ENCODE measurements around the gene ATAD3B.

DNA sequence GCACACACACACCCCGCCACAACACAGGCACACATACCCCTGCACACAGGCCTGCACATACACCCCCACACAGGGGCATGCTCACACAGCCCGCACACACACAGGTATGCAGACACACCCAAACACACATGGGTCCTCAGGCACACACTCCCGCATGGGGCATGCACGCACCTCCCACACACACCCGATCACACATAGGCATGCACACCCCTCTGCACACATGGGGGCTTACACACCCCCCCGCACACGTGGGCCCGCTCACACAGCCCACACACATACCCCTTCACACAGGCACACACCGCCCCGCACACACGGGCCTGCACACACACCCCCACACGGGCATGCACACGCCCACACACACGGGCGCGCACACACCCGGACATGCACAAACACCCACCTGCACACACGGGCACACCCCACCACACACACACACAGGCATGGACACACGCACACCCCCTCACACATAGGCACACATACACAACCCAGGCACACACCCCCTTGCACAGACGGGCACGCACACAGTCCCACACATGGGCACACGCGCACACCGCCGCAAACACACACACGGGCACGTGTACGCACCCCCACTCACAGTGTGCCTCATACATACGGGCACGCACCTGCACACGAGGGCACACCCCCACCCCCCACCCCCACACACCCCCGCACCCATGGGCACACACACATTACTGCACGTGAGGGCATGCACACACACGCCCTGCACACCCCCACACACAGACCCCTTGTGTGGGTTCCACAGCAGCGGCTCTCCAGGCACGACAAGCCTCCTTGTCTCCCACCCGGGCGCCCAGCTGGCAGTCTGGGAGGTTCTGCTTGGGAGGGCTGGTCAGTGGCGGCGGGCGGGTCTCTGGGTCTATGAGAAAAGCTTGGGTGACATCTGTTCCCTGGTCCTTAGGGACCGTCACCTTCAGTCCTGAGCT lies 8.3 kb downstream of the ATAD3B start:
- TF ChIP-seq, protein P1, sequence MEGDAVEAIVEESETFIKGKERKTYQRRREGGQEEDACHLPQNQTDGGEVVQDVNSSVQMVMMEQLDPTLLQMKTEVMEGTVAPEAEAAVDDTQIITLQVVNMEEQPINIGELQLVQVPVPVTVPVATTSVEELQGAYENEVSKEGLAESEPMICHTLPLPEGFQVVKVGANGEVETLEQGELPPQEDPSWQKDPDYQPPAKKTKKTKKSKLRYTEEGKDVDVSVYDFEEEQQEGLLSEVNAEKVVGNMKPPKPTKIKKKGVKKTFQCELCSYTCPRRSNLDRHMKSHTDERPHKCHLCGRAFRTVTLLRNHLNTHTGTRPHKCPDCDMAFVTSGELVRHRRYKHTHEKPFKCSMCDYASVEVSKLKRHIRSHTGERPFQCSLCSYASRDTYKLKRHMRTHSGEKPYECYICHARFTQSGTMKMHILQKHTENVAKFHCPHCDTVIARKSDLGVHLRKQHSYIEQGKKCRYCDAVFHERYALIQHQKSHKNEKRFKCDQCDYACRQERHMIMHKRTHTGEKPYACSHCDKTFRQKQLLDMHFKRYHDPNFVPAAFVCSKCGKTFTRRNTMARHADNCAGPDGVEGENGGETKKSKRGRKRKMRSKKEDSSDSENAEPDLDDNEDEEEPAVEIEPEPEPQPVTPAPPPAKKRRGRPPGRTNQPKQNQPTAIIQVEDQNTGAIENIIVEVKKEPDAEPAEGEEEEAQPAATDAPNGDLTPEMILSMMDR (IDR thresholded peaks at IDR 0.05) = no peak
- TF ChIP-seq POLR2A (IDR thresholded peaks at IDR 0.05) = no peak
